NB4 (cell line): ENCODE data around the gene FKBP7.
"Not testable (repeated sequence)": the region's sequence is repeated elsewhere in the genome, so short reads cannot be mapped to it uniquely, and the experiment has no call there.

Experiments
- DNase-seq: peaks from one replicate; pipeline ENCODE4 v3.0.0; 2010; ENCODE audit warnings: low read depth
- H3K4me3 ChIP-seq: one replicate; pipeline ENCODE4 v1.5.1; 2011; ENCODE audit warnings: mild to moderate bottlenecking, low read depth, low read length, moderate library complexity
- MYC ChIP-seq: IDR thresholded peaks from 2 replicates; pipeline ENCODE4 v1.6.1; 2011; ENCODE audit warnings: low read depth, low read length
- POLR2A ChIP-seq: IDR thresholded peaks from 2 replicates; pipeline ENCODE4 v1.6.1; 2011; ENCODE audit warnings: mild to moderate bottlenecking; ENCODE audit not compliant: insufficient read length; ENCODE audit errors: extremely low read depth
- TF ChIP-seq, protein P1 (sequence below): IDR thresholded peaks from one replicate; pipeline ENCODE4 v1.5.1; 2012; ENCODE audit warnings: low read depth, low read length
- TF ChIP-seq, protein P2 (sequence below): IDR thresholded peaks from 2 replicates; pipeline ENCODE4 v1.6.1; 2011; ENCODE audit warnings: low read depth, low read length

The FKBP7 gene

DNA sequence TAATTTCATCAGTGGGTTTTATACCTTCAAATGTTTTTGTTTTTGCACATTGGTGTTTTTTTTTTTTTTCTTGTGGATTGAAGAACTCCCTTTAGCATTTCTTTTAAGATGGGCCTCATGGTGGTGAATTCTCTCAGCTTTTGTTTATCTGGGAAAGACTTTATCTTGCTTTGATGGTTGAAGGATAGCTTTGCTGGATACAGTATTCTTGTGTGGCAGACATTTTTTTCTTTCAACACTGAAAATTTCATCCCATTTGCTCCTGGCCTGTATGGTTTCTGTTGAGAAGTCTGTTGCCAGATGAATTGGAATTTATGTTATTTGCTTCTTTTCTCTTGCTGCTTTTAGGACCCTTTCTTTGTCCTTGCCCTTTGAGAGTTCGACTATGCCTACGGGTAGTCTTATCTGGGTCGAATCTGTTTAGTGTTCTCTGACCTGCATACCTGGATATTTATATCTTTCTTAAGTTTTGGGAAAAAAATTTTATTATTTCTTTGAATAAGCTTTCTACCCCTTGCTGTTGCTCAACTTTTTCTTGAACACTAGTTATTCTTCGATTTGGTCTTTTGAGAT, 53.1 kb downstream of the FKBP7 start:
- DNase-seq: no peak
- TF ChIP-seq POLR2A (no peak), MYC (no peak)
- TF ChIP-seq, protein P1, sequence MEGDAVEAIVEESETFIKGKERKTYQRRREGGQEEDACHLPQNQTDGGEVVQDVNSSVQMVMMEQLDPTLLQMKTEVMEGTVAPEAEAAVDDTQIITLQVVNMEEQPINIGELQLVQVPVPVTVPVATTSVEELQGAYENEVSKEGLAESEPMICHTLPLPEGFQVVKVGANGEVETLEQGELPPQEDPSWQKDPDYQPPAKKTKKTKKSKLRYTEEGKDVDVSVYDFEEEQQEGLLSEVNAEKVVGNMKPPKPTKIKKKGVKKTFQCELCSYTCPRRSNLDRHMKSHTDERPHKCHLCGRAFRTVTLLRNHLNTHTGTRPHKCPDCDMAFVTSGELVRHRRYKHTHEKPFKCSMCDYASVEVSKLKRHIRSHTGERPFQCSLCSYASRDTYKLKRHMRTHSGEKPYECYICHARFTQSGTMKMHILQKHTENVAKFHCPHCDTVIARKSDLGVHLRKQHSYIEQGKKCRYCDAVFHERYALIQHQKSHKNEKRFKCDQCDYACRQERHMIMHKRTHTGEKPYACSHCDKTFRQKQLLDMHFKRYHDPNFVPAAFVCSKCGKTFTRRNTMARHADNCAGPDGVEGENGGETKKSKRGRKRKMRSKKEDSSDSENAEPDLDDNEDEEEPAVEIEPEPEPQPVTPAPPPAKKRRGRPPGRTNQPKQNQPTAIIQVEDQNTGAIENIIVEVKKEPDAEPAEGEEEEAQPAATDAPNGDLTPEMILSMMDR: no peak
- TF ChIP-seq, protein P2, sequence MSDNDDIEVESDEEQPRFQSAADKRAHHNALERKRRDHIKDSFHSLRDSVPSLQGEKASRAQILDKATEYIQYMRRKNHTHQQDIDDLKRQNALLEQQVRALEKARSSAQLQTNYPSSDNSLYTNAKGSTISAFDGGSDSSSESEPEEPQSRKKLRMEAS: no peak
- no peak overlapping the region for H3K4me3 ChIP-seq

DNA sequence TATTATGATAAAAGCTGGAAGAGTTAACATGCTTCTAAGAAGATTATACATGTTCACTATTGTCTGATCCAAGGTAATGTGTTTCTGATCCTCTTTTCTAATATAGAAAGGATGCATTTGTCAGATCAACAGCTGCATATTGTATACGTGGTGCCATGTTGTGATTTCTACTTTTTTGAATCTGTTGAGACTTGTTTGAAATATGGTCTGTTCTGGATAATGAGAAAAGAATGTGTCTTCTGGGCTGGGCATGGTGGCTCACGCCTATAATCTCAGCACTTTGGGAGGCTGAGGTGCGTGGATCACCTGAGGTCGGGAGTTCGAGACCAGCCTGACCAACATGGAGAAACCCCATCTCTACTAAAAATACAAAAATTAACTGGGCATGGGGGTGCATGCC, 54.7 kb downstream of the FKBP7 start:
- not testable (repeated sequence) for H3K4me3 ChIP-seq, DNase-seq

- no peak overlapping the region for H3K4me3 ChIP-seq
- DNase-seq: no peak
These were observed 56.3 kb downstream of the FKBP7 start for GRCh38 chr2:178422097-178422496.

DNA sequence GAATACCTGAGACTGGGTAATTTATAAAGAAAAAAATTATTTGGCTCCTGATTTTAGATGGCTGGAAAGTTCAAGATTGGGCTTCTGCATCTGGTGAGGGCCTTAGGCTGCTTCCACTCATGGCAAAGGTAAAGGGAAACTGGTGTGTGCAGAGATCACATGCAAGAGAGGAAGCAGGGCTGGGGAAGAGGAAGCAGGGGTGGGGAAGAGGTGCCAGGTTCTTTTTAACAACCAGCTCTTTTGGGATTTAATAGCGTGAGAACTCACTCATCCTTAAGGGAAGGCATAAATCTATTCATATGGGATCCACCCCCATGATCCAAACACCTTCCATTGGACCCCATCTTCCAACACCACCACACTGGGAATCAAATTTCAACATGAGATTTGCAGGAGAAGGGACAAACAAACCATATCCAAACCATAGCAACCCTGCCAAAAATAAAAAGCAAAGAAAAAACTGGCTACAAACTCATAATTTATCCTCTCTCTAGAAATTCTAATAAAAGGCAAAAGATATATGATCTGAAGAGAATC, 57.9 kb downstream of the FKBP7 start:
- no peak for DNase-seq
- TF ChIP-seq, protein P2: no peak
- TF ChIP-seq MYC (no peak), POLR2A (no peak)
- TF ChIP-seq, protein P1: no peak
- H3K4me3 ChIP-seq: no peak overlapping the region

More at GRCh38 chr2:178422097-178422496, 56.3 kb downstream of the FKBP7 start:
- TF ChIP-seq POLR2A (no peak), MYC (no peak)
- TF ChIP-seq, protein P1: no peak
- TF ChIP-seq, protein P2: no peak

DNA sequence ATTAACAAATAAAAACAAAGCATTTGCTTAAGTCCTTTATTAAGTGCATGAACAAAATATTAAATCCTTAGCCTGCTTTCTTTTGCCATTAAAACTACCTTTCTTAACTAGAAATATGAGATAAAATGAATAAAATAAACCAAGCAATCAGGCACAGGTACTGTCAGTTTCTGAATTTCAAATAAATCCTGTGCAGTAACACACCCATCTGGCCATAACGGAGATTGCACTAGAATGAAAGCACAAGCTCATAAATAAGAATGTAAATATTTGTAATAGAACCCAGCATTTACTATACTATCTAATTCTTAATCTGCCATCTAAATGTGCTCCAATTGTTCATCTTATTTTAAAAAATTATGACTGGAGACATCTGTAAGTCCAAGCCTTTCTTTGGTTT, 59.3 kb downstream of the FKBP7 start:
- peak; percentile 22 for DNase-seq
- no peak for TF ChIP-seq MYC
- TF ChIP-seq, protein P2: no peak
- TF ChIP-seq, protein P1: no peak
- TF ChIP-seq POLR2A: no peak
- H3K4me3 ChIP-seq: no peak overlapping the region

GRCh38 chr2:178418426-178418825, 60.0 kb downstream of the FKBP7 start:
- TF ChIP-seq, protein P1: no peak
- TF ChIP-seq POLR2A (no peak), MYC (no peak)
- TF ChIP-seq, protein P2: no peak
- no peak for DNase-seq
- H3K4me3 ChIP-seq: no peak overlapping the region
